Islet of Langerhans (tissue), 1 donor: Measurements from ENCODE around the gene STMN3.
"Not testable (repeated sequence)": the region's sequence is repeated elsewhere in the genome, so short reads cannot be mapped to it uniquely, and the experiment has no call there.

Experiments
- FAIRE-seq: peaks from one replicate; lab custom pipeline; 2011; peaks lifted over from hg19 to GRCh38; lab: Jason Lieb, UNC

STMN3 gene

GRCh38 chr20:63657260-63657936, 4.2 kb upstream of the STMN3 start:
- FAIRE-seq, result no peak

GRCh38 chr20:63656451-63656850, 3.2 kb upstream of the STMN3 start:
- no peak for FAIRE-seq

- no peak for FAIRE-seq
These were observed 2.0 kb upstream of the STMN3 start for GRCh38 chr20:63655249-63655648.

GRCh38 chr20:63653974-63654668, 897 bp upstream of the STMN3 start:
- FAIRE-seq, result no peak

- FAIRE-seq, result no peak
These were observed 838 bp downstream of the STMN3 start for GRCh38 chr20:63652192-63652980.

GRCh38 chr20:63651942-63652191, 1.4 kb downstream of the STMN3 start:
- no peak for FAIRE-seq

GRCh38 chr20:63650486-63650885, 2.7 kb downstream of the STMN3 start:
- not testable (repeated sequence) for FAIRE-seq

- no peak for FAIRE-seq
These were observed 4.2 kb downstream of the STMN3 start for GRCh38 chr20:63648895-63649589.

GRCh38 chr20:63648190-63648589, 5.0 kb downstream of the STMN3 start:
- no peak for FAIRE-seq

GRCh38 chr20:63645218-63645617, 8.0 kb downstream of the STMN3 start:
- FAIRE-seq, result no peak

- no peak for FAIRE-seq
These were observed 9.3 kb downstream of the STMN3 start for GRCh38 chr20:63643946-63644345.

- no peak for FAIRE-seq
These were observed 9.7 kb downstream of the STMN3 start for GRCh38 chr20:63643499-63643898.

GRCh38 chr20:63642527-63643247, 10.5 kb downstream of the STMN3 start:
- FAIRE-seq, result no peak

- no peak for FAIRE-seq
These were observed 11.3 kb downstream of the STMN3 start for GRCh38 chr20:63641792-63642523.

GRCh38 chr20:63641146-63641791, 12.0 kb downstream of the STMN3 start:
- FAIRE-seq, result no peak

- not testable (repeated sequence) for FAIRE-seq
These were observed 12.5 kb downstream of the STMN3 start for GRCh38 chr20:63640686-63641085.

- no peak for FAIRE-seq
These were observed 13.1 kb downstream of the STMN3 start for GRCh38 chr20:63640086-63640485.

GRCh38 chr20:63639093-63639975, 13.9 kb downstream of the STMN3 start:
- no peak for FAIRE-seq

- FAIRE-seq, result no peak
These were observed 16.2 kb downstream of the STMN3 start for GRCh38 chr20:63636752-63637628.
